A549 treated with ZK216348 at 1 μM for 4 hours (cell line): ENCODE results near the gene JAKMIP2. TPM values are rescaled to one million over a fixed set of nuclear protein-coding genes. Genes with fewer than 3 reads are reported as not detected.

Source experiments
- total RNA-seq: library from RNA; stranded (reverse); fragments of 200-300 nt; extraction: Qiagen RNA extraction; gene quantifications from 5 replicates; pipeline ENCODE4 v1.2.3, GENCODE V29; 2022; ENCODE audit warnings: low read depth

The JAKMIP2 gene
- not detected in 5 replicates for total RNA-seq

GRCh38 chr5:147782110-147783028 is at the start of gene JAKMIP2:
Gene JAKMIP2, minus strand, starts transcription at chr5:147782728. Its CDS starts 110,922 bp downstream, at chr5:147671806.

GRCh38 chr5:147831465-147831864 is 48.9 kb upstream of the JAKMIP2 start, which contains the start of gene SPINK1:
Gene SPINK1, minus strand, starts transcription at chr5:147831671. Its CDS starts 94 bp downstream, at chr5:147831577.

Other genes with a start within 250 kb of the JAKMIP2 start
- 0.55 to 1.0 TPM (median 0.99 TPM) in 5 replicates for gene SPINK1, start 48.9 kb upstream of the JAKMIP2 start, total RNA-seq
- gene SCGB3A2, start 96.0 kb upstream of the JAKMIP2 start, total RNA-seq, result not detected in 5 replicates
- gene C5orf46, start 123.8 kb upstream of the JAKMIP2 start, total RNA-seq, result 0.29 TPM in 1 of 5 replicates, not detected in the others